NCI-H1092 treated with DMSO at 0.1 percent for 48 hours (cell line): ENCODE measurements around the gene CCL5.

Source experiments
- DNase-seq: peaks from one replicate; lab custom pipeline; 2025; lab: John Stamatoyannopoulos, UW

CCL5 gene

DNA sequence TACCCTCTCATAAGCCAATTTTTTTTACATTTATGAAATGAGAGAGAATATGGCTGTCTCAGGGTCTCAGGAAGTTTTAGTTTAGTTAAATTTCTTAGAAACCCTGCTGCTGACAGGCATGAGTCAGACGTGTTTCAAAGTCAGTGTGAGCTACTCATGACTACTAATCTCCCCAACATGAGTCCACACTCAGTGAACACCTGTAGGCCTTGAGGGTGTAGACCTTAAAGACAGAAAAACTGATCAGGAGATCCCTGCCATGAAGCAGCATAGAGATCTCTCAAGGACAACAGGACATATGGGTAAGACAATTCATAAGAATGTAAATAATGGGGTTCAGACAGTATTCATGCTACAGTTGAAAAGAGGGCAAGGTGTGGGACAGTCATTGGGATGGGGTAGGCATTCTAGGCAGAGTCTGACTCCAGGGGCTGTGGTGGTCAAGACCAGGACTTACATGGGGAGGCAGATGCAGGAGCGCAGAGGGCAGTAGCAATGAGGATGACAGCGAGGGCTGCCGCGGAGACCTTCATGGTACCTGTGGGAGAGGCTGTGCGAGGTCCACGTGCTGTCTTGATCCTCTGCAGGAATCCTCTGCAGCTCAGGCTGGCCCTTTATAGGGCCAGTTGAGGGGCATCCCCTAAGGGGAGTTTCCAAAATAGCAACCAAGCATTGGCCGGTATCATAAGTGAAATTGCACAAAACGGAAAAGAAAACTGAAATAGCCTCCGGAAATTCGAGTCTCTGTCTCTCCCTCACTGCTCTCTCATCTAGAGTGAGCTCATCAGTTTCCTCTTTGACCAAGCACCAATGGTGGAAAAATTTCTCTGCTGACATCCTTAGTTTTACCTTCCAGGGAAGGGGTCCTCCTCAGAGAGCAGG lies at the start of gene CCL5:
Gene CCL5 (minus strand): TSS at position 588 of the 882 bp plus-strand sequence.
- no peak for DNase-seq

DNA sequence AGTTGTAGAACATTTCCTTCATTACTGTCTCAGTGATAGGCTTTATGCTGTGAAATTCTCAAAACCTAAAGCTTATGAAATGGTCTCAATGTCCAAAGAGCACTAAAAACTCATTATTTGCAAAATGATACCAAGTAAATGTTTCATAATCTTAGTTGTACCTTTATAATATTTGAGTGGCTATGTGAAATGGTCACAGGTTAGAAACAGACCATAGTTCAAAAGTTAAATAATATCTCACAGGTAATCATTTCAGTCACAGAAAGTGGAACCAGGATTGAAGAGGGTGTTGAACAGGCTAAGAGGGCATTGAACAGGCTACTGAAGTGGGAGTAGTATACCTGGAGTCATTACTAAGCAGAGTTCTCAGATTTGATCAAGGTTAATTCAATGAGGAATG lies 47.6 kb upstream of the CCL5 start:
- DNase-seq = no peak

DNA sequence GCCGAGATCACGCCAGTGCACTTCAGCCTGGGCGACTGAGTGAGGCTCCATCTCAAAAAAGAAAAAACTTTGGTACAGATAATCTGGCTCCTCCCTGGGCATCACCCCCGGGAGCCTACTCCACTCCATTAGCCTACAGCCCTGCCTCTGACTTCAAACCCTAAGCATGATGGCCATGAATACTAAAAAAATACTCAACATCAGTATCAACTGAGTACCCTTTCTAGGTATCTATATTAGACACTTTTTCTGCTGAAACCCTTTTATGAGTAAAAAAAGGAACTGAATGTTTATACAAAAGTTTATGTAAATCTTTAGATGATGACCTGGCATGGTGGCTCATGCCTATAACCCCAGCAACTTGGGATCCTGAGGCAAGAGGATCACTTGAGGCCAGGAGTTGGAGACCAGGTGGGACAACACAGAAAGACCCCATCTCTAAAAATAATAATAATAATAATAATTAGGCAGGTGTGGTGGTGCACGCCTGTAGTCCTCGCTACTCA lies 43.5 kb upstream of the CCL5 start:
- DNase-seq = no peak

DNA sequence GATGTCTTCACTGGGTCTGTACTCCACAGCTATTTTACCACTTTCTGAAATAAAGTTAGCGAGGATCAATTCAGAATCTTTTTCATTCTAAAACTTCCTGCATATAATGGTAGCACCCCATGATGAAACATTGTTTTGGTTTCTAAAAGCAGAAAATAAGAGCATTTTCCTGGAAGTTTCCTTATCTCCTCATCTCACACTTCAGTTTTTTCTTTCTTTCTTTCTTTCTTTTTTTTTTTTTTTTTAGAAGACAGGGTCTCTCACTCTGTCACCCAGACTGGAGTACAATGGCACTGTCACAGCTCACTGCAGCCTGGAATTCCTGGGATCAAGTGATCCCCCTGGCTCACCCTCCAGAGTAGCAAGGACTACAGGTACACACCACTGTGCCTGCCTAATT lies 40.1 kb upstream of the CCL5 start:
- no peak for DNase-seq

DNA sequence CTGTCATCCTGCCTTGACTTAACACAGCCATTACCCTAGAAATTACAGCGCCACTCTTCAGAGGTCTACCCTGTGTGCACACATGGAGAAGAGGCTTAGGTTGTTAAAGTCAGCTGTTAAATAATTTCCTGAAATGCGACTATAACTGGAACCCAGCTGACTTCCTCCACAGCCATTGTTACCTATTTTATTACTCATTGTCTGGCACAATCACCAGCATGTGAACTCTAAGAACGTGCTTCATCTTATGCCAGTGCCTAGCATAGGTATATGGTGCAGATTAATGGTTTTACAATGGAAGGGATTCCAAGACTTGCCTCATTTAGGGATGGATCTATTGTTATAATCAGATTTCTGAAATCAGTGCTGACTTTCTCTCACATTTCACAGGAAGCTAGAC lies 38.5 kb upstream of the CCL5 start:
- no peak for DNase-seq

DNA sequence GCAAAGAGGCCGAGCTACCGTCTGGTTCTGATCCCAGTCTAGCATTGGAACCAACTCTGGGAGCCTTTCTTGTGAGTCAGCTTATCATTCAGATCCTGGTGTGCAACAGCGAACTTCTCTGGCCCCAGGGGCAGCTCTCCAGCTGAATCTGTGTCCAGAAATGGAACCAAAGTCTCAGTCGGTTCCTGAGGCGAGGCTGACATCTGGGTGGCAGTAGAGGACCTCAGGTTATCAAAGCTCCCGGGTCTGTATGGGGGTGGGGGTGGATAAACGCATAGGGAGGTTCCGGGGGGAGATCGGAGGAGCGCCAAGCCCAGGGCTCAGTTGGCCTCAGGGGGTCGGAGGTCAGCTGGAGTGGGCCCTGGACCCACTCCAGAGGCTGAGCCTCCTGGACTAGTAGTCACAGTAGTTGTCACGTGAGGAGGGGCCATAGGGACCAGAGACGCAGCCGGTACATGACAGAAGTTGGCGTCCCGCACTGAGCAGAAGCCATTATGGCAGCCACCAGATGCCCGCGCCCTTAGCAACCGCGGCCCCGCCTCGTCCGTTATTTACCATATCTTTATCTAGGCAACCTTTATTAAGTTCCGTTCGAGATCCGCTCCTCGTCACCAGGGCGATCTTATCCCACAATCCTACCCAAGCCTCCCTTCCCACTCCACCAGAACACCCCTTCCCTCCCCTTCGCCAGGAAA lies 37.5 kb upstream of the CCL5 start:
- DNase-seq = no peak

DNA sequence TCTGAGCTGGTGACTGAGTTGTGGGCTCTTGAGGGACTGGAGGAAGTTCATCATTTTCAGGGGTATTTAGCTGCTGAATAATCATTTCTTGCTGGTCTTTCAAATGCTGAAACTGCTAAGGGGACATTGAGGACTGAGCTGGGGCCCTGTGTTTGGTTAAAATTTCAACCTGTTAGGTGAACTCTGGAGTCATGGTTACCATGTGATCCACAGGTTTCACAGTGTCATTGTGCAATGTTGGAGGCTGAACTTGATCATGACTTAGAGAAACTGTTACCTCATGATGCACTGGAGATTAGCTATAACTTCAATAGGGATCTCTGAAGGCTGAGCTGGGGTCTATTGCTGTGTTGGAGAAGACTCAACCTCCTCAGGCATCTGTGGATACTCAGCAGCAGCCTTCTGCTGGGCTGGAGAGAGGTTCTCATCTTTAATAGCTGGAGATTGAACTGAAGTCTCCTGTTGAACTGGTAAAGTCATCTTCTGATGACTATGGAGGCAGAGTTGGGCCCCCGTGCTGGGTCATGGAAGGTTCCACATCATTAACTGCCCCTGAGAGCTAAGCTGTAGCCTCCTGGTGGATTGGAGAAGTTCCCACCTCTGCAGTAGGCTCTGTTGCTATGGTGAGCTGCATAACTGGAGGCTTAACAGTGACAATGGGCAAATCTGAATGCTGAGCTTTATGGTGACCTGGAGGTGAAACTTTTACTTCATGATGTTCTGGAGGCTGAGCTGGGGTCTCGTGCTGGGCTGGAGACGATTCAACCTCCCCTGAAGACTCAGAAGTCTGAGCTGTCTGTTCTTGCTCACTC lies 35.2 kb upstream of the CCL5 start:
- no peak for DNase-seq

DNA sequence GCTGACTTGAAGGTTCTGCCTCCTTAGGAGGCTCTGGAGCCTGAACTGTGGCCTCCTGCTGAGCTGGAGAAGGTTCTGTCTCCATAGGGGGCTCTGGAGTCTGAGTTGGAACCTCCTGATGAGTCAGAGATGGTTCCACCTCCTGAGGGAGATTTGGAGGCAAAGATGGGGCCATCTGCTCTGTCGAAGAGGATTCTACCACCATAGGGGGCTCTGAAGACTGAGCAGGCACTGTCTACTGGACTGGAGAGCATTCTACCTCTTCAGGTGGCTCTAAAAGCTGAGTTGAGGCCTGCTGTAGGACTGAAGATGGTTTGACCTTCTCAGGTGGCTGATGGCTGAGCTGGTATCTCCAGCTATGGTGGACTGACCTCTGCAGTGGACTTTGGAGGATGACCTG lies 34.2 kb upstream of the CCL5 start:
- no peak for DNase-seq

DNA sequence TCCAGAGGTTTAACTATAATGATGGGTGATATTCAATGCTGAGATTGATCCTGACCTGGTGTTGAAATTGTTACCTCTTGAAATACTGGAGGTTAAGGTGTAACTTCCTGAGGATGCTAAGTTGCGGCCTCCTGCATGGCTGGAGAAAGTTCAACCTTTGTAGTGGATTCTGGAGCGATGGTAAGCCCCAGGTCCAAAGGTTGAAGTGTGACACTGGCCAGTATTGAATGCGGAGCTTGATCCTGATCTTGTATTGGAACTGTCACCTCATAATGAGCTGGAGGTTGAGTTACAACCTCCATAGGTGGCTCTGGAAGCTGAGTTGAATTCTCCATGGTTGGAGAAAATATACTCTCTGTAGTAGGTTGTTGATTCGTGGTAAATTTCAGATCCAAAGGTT lies 33.4 kb upstream of the CCL5 start:
- no peak for DNase-seq

DNA sequence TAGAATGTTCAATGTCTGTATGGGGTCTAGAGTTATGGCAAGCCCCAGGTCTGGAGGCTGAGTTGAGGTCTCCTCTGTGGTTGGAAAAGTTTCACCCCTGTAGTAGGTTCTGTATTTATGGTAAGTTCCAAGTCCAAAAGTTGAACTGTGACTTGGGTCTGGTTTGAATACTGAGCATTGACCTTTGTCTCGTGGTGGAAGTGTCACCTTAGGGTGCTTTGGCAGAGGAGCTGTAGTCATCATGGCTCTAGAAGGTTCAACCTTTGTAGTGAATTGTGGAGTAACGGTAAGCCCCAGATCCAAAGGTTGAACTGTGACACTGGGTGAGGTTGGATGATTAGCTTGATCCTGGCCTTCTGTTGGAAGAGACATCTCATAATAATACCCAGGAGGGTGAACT lies 32.8 kb upstream of the CCL5 start:
- no peak for DNase-seq

DNA sequence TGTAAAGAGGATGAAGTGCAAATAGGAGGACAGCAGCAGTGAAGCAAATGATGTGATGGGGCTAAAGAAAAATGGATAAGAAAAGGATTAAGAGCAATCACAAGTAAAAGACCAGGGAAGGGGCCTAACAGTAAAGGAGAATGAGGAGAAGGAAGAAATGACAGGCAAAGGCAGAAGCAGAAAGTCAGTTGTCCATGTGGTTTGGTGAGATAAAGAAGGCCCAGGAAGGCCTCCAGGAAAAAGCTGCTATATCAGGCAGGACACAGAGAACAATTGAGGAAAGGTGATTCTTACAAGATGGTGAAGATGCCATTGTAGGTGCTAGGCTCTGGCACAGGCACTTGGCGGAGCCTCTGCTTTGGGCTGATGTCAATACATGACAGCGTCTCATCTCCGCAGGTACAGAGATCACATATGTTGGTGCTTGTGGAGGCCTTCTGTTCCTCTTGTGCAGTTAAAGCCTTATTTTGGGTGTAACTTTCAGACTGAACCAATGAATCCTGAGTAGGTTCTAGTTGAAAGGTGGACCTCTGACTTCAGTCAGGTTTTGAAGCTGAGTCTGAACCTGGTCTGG lies 32.3 kb upstream of the CCL5 start:
- DNase-seq = no peak

DNA sequence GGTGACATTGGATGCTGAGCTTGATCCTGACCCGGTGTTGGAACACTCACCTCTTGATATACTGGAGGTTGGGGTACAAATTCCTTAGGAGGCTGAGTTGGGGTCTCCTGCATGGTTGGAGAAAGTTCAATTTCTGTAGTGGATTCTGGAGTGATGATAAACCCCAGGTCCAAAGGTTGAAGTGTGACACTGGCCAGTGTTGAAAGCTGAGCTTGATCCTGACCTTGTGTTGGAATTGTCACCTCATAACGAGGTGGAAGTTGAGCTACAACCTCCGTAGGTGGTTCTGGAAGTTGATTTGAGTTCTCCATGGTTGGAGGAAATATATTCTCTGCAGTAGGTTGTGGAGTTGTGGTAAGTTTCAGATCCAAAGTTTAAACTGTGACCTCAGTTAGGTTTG lies 29.2 kb upstream of the CCL5 start:
- DNase-seq = no peak

DNA sequence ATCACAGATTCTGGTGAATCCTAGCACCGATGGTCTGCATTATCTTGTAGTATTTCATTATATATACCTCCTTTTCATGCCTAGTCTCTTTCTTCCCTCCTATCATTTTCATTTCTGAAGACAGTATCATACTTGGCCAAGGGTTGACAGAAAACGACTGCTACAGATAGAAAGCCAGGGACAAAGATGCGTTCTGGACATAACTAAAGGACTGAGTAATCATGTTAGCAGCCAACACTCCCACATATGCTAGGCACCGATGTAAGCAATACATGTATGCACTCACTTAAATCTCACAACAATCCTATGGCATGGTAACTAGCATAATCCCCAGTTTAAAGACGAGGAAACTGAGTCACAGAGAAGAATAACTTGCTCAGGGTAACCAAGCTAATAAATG lies 27.5 kb upstream of the CCL5 start:
- no peak for DNase-seq

DNA sequence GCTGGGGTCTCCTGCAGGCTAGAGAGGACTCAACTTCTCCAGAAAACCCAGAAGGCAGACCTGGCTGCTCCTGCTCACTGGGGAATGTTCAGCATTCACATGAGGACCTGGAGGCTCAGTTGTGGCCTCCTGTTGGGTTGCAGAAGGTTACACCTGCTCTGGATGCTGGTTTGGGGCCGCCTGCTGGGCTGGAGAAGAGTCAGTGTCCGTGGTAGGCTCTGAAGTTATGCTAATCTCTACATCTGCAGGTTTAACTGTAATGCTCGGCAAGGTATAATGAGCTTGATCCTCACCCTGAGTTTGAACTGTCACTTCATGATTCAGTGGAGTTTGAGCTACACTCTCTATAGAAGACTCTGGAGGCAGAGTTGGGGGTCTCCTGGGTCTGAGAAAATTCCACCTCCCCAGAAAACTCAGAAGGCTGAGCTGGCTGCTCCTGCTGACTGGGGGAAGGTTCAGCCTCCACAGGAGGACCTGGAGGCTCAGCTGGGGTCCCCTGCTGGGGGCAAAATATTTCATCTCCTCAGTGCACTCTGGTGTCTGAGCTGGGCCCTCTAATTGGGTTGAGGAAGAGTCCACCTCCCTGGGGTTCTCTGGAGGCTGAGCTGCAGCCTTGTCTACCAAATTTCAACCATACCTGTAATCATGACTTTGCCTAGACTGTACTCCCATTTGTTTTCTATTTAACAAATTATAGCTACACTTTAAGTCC lies 26.9 kb upstream of the CCL5 start:
- no peak for DNase-seq

DNA sequence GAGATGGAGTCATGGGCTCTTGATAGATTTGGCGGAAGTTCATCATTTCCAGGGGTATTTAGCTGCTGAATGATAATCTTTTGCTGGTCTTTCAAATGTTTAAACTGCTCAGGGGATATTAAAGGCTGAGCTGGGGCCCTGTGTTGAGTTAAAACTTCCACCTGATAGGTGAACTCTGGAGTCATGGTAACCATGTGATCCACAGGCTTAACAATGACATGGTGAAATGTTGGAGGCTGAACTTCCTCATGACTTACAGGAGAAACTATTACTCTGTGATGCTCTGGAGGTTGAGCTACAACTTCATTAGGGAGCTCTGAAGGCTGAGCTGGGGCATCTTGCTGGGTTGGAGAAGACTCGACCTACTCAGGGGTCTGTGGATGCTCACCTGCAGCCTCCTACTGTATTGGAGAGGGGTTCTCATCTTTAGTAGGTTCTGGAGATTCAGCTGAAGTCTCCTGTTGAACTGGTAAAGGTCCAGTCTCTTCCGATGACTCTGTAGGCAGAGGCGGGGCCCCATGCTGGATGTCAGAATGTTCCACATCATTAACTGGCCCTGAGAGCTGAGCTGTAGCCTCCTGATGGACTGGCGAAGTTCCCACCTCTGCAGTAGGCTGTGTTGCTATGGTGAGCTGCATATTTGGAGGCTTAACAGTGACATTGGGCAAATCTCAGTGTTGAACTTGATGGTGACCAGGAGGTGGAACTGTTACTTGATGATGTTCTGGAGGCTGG lies 26.2 kb upstream of the CCL5 start:
- DNase-seq = no peak

DNA sequence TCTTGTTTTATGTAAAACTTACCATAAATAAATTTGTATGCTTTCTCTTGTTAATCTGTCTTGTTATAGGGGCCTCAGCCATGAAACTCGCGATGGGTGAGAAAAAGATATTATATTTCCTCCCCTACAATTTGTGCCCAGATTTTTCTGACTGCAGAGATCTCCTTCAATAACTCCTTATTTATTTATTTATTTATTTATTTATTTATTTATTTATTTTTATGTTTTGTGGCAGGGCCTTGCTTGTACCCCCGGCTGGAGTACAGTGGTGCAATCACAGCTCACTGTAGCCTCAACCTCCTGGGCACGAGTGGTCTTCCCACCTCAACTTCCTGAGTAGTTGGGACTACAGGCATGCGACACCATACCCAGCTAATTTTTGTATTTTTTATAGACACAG lies 23.3 kb upstream of the CCL5 start:
- DNase-seq = no peak

DNA sequence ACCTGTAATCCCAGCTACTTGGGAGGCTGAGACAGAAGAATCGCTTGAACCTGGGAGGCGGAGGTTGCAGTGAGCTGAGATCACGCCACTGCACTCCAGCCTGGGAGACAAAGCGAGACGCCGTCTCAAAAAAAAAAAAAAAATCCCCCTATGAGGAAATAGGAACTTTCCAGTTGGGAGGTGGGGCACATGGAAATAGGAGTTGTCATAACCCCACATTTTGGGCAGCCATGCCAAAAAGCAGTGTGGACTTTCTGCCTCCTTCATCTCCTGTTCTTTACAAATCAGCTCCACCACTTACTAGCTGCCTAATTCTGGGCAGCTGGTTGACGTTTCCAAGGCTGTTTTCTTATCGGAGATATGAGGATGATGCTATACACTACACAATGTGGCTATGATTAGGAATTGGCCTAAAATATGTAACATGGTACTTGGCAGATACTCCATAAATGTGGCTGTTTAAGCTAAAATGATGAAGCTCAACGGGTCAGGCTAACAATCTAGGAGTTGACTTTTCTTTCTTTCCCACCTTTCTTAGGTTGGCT lies 21.5 kb upstream of the CCL5 start:
- no peak for DNase-seq

DNA sequence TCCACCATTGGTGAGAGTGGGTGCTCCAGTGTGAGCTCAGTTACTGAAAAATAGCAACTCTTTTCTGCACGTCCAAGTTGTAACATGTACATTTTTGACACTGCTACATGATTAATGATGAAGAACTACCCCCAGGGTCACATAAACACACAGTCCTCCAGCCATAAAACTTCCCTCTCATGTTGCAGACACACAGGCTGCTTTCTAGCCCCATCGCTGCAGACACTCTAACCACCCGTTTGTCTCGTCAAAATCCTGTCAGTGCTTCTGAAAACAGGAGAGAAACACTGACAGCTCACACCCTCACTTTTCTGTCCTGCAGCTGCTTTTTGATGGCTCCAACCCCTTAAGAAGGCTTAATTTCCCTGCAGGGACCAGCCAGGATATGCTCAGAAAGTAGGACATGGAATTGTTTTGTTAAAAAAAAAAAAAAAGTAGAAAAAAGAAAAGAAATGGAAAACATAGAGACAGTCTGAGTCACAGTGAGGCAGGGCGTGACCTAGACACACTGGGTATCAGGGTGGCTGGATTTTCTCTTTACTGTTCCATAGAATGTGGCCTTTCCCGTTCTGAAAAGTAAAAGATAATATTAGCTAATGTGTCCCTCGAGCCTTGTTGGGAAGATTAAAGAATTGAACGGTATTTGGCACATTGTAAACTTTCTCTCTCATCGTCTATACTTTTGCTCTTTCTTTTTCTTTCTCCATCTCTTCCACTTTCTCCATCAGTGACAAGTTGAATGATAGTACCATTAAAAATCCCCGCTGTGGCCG lies 20.7 kb upstream of the CCL5 start:
- DNase-seq = no peak

DNA sequence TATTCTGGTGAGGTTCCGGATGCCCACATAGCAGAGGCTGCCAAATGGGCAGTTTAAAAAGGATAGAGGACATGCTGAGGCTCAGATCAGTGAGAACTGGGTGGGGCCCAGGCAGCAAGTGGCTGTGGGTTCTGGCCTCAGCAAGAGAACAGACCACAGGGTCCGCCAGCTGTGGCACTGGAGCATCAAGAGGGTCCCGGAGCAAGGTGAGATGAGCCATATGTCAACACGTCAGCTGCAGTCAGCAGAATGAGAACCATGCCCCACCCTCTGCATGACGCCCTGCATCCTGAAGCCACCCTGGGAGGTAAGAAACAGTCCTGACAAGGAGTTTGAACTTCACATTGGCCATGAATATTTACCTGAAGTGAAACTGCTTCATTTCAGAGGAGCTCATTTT lies 20.1 kb upstream of the CCL5 start:
- no peak for DNase-seq
